C4-2B (cell line): ENCODE results near the gene KDM4C.

Source experiments
- H3K27ac ChIP-seq: fragments of 450-650 bp; 2 replicates; pipeline ENCODE4 v1.5.1; 2017
- CTCF ChIP-seq: fragments of 450-650 bp; conservative IDR thresholded peaks from 2 replicates; pipeline ENCODE4 v1.5.1; 2017; ENCODE audit warnings: mild to moderate bottlenecking
- ZFX ChIP-seq: fragments of 450-650 bp; IDR thresholded peaks from 2 replicates; pipeline ENCODE4 v1.6.1; 2017

KDM4C gene

GRCh38 chr9:7095058-7095457 is 337.3 kb downstream of the KDM4C start:
- no peak overlapping the region for H3K27ac ChIP-seq
- TF ChIP-seq ZFX (no peak), CTCF (no peak)

DNA sequence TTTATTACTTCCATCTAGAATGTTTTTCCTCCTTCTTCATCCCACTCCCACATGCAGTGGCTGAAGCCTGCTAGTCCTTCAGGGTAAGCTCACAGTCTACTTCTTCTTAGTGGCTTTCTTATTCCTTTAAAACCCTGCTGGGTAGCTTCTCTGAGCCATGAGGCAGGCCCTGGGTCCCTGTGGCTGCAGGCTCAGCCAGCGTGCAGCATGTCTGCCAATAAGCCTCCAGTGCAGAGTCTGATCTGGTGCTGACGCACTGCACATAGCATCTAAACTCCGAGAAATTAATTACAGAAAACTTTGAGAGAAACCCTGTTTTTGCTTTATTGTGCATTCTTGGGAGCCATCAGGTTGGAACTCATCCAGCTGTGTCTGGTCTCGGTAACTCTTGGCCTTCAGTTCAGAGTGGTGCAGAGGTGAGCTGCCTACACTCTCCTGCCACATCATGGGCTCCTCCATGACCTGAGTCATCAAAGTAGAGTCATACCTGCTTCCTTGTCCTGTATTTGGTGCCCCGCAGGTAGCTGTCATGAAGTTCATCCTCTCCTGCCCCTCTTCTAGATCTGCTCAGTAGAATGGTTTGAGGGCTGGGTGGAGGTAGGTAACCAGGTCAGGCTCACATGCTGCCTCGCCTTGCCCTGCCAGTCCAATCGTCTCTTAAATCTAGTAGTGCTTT is 339.4 kb downstream of the KDM4C start:
- TF ChIP-seq CTCF (no peak), ZFX (no peak)
- H3K27ac ChIP-seq = no peak overlapping the region

DNA sequence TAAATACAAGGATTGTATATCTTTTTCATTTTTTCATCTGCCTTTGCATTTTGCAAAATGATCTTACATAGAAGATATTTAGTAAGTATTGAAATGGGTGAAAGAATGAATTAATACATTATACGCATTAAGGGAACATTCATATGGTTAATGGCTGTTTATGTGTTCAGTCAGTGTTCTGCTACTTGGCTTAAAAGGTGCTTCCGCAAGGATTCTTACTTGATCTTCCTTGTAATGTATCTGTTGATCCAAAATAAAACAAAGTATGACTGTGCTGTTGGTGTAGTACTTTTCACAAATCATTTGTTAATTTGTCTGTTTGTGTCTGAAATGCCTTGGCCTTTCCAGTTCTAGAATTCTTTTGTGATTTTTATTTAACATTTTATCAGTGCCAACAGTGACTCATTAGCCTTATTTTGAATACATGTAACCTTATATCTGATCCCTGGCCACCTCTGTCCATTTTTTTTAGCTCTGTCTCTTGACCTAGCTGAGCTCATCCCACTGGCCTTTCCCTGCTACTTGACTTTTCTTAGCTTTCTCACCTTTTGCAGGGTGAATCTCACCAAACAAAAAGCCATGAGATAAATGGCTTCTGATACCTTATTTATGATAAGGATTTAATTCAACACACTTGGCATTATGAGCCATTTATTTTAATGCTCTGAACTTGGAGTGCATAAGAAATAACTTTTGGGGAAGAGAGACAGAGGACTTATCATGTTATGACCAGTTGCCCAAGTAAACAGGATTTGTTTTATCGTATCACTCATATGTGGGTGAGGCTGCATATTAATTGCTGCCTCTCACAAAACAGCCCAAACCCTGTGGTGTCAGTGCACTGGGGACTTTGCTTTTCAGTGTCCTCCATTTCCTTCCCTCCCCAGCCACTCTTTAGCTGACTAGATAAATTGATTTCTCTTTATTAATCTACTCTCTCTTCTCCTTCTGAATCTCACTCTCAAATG is 340.3 kb downstream of the KDM4C start:
- H3K27ac ChIP-seq = no peak overlapping the region
- TF ChIP-seq CTCF (no peak), ZFX (no peak)

DNA sequence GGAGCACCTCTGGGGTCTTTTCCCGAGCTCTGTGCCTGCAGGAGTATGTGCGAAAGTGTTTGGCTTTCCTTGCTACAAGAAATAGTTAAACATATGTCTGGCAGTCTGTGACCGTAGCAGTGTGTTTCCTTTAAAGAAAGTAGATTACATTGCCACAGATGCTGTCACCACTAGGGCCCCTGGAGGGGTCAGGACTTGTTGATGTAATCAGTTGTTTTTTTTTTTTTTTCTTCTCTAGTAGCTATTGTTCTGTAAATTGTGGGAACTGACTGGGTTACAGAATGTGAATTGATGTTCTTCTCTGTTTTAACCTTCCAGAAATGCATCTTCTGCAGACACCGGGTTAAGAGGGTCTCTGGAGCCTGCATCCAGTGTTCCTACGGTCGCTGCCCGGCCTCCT is 345.6 kb downstream of the KDM4C start:
- TF ChIP-seq CTCF (no peak), ZFX (no peak)
- H3K27ac ChIP-seq = no peak overlapping the region

GRCh38 chr9:7103771-7104170 is 346.0 kb downstream of the KDM4C start:
- TF ChIP-seq CTCF = no peak
- no peak for TF ChIP-seq ZFX
- no peak overlapping the region for H3K27ac ChIP-seq

GRCh38 chr9:7104625-7105024 is 346.9 kb downstream of the KDM4C start:
- TF ChIP-seq ZFX (no peak), CTCF (no peak)
- no peak overlapping the region for H3K27ac ChIP-seq

DNA sequence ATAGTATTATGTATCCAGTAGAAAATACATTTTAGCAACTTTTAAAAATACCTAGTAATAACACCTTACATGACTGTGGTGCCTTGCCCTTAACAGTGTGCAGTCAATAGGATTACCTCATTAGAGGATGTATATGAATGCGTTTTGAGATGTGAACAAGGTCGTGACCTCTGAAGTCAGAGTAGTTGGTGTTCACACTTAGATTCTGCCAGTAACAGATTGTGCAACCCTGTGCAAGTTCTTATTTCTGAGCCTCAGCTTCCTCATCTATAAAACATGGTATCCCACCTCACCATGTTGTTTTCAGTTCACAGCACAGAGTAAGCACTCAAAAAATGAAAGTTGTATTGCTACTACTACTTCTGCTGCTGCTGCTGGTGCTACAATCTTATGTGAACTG is 347.3 kb downstream of the KDM4C start:
- TF ChIP-seq ZFX = no peak
- no peak for TF ChIP-seq CTCF
- H3K27ac ChIP-seq = no peak overlapping the region
